Testis (tissue), 3 donors: ENCODE measurements around the gene CTBP1. TPM values are rescaled to one million over a fixed set of nuclear protein-coding genes. Genes with fewer than 3 reads are reported as not detected.

Experiments used
- DNase-seq: peaks from one replicate; pipeline ENCODE4 v3.0.0-alpha.2; 2019
- H3K27ac ChIP-seq, 2 donors: fragments of 200-600 bp; sonication (generic); one replicate each; pipeline ENCODE4 v1.5.1; 2019
- H3K27me3 ChIP-seq: fragments of 200-600 bp; sonication (generic); one replicate; pipeline ENCODE4 v1.5.1; 2019
- H3K36me3 ChIP-seq: fragments of 200-600 bp; sonication (generic); one replicate; pipeline ENCODE4 v1.5.1; 2017; ENCODE audit warnings: low read depth; ENCODE audit errors: missing control alignments
- H3K4me1 ChIP-seq: fragments of 200-600 bp; sonication (generic); one replicate; pipeline ENCODE4 v1.5.1; 2019
- H3K4me3 ChIP-seq, 2 donors: fragments of 200-600 bp; sonication (generic); one replicate each; pipeline ENCODE4 v1.5.1; 2017 to 2019
- H3K9me3 ChIP-seq: fragments of 200-600 bp; sonication (generic); one replicate; pipeline ENCODE4 v1.5.1; 2017
- CTCF ChIP-seq, 3 experiments: fragments of 450-650 bp in 2 of 3; fragments of 200-600 bp in 1 of 3; sonication (generic) in 1 of 3; IDR thresholded peaks; one replicate each; pipeline ENCODE4 v1.5.1; 2016 to 2019; ENCODE audit warnings: antibody characterized with exemption in 3 of 3, mild to moderate bottlenecking in 2 of 3, moderate library complexity in 1 of 3
- POLR2A ChIP-seq: fragments of 450-650 bp; IDR thresholded peaks from one replicate; pipeline ENCODE4 v1.6.1; 2017; ENCODE audit warnings: antibody characterized with exemption, mild to moderate bottlenecking, moderate library complexity
- WGBS, 2 donors: methylation state at CpG; one replicate each; pipeline ENCODE4 v1.1.5; 2018; 5-methylcytosine and 5-hydroxymethylcytosine counted together
- intact Hi-C: fragments of 100-400 bp; cut with DNase I; formaldehyde crosslinking; loops from one replicate; pipeline ENCODE4 v1.15.1; 2023; ENCODE audit warnings: low total_unique reads
- polyA plus RNA-seq: library from polyadenylated mRNA; stranded (reverse); fragments of 350-450 nt; fragmentation: Illumina TruSeq; extraction: RNeasy Lipid Tissue Mini Kit (QIAGEN cat#74804); gene quantifications from one replicate; pipeline ENCODE4 v1.2.3, GENCODE V29; 2014; ENCODE audit warnings: low read depth, low replicate concordance; ENCODE audit not compliant: insufficient read depth
- total RNA-seq, 2 donors: library from RNA; depleted of rRNA; stranded (reverse); fragments of >200 nt; gene quantifications; one replicate each; pipeline ENCODE4 v1.2.3, GENCODE V29; 2016

Gene CTBP1
- total and polyA plus RNA-seq, 3 donors from 2014 or later: 72.6 to 245 (median 240) TPM

DNA sequence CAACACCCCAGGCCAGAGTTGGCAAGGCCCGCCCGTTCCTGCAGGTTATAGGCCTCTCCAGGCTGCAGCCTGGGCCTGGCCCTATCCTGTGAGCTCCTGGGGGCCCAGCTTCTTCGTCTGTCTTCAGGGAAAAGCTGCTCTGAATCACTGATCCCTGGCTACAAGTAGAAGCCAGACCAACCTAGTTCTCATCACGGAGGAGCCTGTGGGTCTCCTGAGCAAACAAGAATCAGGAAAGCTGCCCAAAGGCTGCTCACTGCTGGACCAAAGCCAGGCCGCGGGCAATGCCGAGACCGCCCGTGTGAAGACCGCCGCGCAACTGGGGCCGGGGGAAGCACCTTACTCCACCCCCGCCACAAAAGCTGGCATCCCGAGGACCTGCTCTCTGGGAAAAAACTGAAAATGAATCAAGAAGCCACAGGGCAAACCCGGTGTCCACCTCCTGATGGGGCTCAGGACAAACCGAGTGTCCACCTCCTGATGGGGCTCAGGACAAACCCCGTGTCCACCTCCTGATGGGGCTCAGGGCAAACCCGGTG lies 12.8 kb downstream of the CTBP1 start:
- Histone ChIP-seq H3K27me3 (no peaks in the 10 kb centered on the region), H3K4me3 (no peak overlapping the region), H3K9me3 (no peaks in the 10 kb centered on the region), H3K36me3 (no peaks in the 10 kb centered on the region), H3K27ac (no peak overlapping the region), H3K4me1 (peaks cover 36% of the 10 kb centered on the region)
- 92 to 97% methylated on average over 17 to 19 of the region's 19 CpGs for WGBS, 2 donors
- intact Hi-C loops: no loop called here
- no peak for TF ChIP-seq CTCF (IDR thresholded peaks at IDR 0.05)
- no peak for TF ChIP-seq POLR2A
- DNase-seq: no peak

DNA sequence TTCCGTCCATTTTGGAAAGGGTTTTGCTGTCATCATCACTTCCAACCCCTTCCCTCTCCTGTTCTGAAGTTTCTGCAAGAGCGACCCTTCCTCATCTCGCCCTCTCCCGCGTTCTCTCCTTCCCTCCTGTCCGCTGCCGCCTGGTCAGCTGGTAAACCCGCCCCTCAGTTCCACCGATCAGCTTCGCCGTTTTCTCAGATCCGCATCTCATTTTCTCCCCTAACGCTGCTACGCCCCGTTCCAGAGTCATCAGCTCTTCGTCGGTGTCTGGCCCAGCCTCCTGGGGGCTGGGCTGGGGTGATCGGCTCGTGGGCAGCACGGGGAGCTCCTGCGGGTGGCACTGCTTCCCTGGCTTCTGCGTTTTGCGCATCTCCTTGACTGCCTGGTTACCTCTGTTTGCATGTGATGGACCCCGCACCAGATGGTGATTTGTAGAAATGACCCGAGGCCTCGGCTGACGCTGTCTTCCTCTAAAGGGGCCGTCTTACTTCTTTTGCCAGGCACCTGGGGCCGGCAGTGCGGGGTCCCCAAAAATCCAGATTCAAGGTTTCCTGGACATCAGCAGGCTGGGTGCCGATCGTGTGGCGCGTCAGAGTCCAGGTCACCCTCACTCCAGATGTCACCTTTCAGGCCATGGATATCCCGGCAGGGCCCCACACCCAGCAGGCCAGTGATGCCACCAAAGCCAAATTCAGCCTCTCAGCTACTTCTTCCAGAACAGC lies 13.4 kb downstream of the CTBP1 start:
- intact Hi-C loops: no loop called here
- WGBS, 2 donors: 97% methylated on average over 35 of the region's 35 CpGs
- no peaks in the 10 kb centered on the region for H3K27me3 ChIP-seq
- H3K9me3 ChIP-seq: no peaks in the 10 kb centered on the region
- no peak for DNase-seq
- no peak overlapping the region for H3K4me3 ChIP-seq
- no peak for TF ChIP-seq POLR2A
- TF ChIP-seq CTCF (IDR thresholded peaks at IDR 0.05): no peak
- no peaks in the 10 kb centered on the region for H3K36me3 ChIP-seq
- no peak overlapping the region for H3K27ac ChIP-seq
- H3K4me1 ChIP-seq: peaks cover 36% of the 10 kb centered on the region

- Histone ChIP-seq H3K36me3 (no peaks in the 10 kb centered on the region), H3K27ac (no peak overlapping the region), H3K9me3 (no peaks in the 10 kb centered on the region), H3K4me1 (peaks cover 36% of the 10 kb centered on the region), H3K27me3 (no peaks in the 10 kb centered on the region), H3K4me3 (no peak overlapping the region)
- WGBS, 2 donors: 74 to 89% methylated on average over 17 to 24 of the region's 24 CpGs
- DNase-seq: no peak
- intact Hi-C loops: no loop called here
- TF ChIP-seq CTCF (IDR thresholded peaks at IDR 0.05) (no peak), POLR2A (no peak)
Observed at GRCh38 chr4:1234811-1235292, 14.1 kb downstream of the CTBP1 start.

- Histone ChIP-seq H3K4me1 (peaks cover 36% of the 10 kb centered on the region), H3K9me3 (no peaks in the 10 kb centered on the region), H3K36me3 (no peaks in the 10 kb centered on the region), H3K27me3 (no peaks in the 10 kb centered on the region), H3K4me3 (no peak overlapping the region), H3K27ac (no peak overlapping the region)
- WGBS, 2 donors: 70 to 74% methylated on average over 8 of the region's 8 CpGs
- intact Hi-C loops: no loop called here
- TF ChIP-seq POLR2A (no peak), CTCF (IDR thresholded peaks at IDR 0.05) (no peak)
- no peak for DNase-seq
Observed at GRCh38 chr4:1234309-1234695, 14.6 kb downstream of the CTBP1 start.
